HepG2 (cell line): ENCODE data around the gene SYNE2. TPM values are rescaled to one million over a fixed set of nuclear protein-coding genes. Genes with fewer than 3 reads are reported as not detected.

ENCODE experiments used
- ATAC-seq: fragments of 200-7000 bp; cut with Tn5 transposase; 3 replicates; pipeline ENCODE4 v1.9.1; 2020; ENCODE audit warnings: mild to moderate bottlenecking, moderate library complexity
- BruUV-seq: library from RNA; stranded (reverse); fragments of 400-500 nt; replicated peaks from 2 replicates; lab custom pipeline; 2021; lab: Mats Ljungman, UMichigan
- CTCF ChIA-PET: fragments of 300-600 bp; formaldehyde crosslinking; extraction: SDS; loops from one replicate; lab custom pipeline; 2021; ENCODE audit warnings: low total read pairs, inconsistent platforms, low intra/inter-chr PET ratio; lab: Yijun Ruan, JAX
- POLR2A ChIA-PET: fragments of 350-600 bp; sonication (Branson Sonifier 250); formaldehyde crosslinking; loops from one replicate; lab custom pipeline; 2020; ENCODE audit warnings: antibody characterized with exemption, inconsistent platforms; lab: Yijun Ruan, JAX
- DNase-seq: peaks from one replicate; pipeline ENCODE4 v3.0.0-alpha.2; 2015; ENCODE audit warnings: low spot score
- FAIRE-seq: peaks from 3 replicates; lab custom pipeline; 2011; peaks lifted over from hg19 to GRCh38; lab: Jason Lieb, UNC
- H2AFZ ChIP-seq: one replicate; pipeline ENCODE4 v1.6.1; 2011; ENCODE audit warnings: low read length, inconsistent platforms
- H3K27ac ChIP-seq: fragments of 300-600 bp; 3 replicates; pipeline ENCODE4 v1.8.0; 2011; ENCODE audit warnings: mixed run types, mild to moderate bottlenecking, mixed read lengths, low read length, inconsistent platforms; ENCODE audit not compliant: insufficient read depth; ENCODE audit errors: extremely low read length
- H3K27me3 ChIP-seq, 2 experiments: fragments of 200-600 bp in 1 of 2; 2 replicates in 1 of 2; 3 replicates in 1 of 2; pipeline versions ENCODE4 v1.6.0 to v1.8.0; 2011; ENCODE audit warnings: low read length in 2 of 2, mild to moderate bottlenecking in 2 of 2, moderate library complexity in 2 of 2, inconsistent platforms in 1 of 2; ENCODE audit not compliant: insufficient read depth in 2 of 2, control insufficient read depth in 1 of 2
- H3K36me3 ChIP-seq, 2 experiments: fragments of 200-600 bp in 1 of 2; replicated peaks in 1 of 2; 2 replicates in 1 of 2; 3 replicates in 1 of 2; pipeline versions ENCODE4 v1.5.1 to v1.8.0; 2011; ENCODE audit warnings: low read length in 2 of 2, inconsistent platforms in 1 of 2; ENCODE audit not compliant: insufficient read depth in 2 of 2, control insufficient read depth in 1 of 2
- H3K4me1 ChIP-seq: 2 replicates; pipeline ENCODE4 v1.5.1; 2012; ENCODE audit warnings: low read length, inconsistent platforms; ENCODE audit not compliant: insufficient read depth
- H3K4me2 ChIP-seq: 2 replicates; pipeline ENCODE4 v1.6.0; 2011; ENCODE audit warnings: low read depth, low read length, inconsistent platforms
- H3K4me3 ChIP-seq, 3 experiments: fragments of 200-600 bp in 1 of 3; sonication (generic), shearing (Covaris generic) in 1 of 3; replicated peaks in 1 of 3; 2 replicates each; pipeline ENCODE4 v1.5.1; 2011 to 2016; ENCODE audit warnings: low read length in 3 of 3, inconsistent platforms in 2 of 3, low read depth in 2 of 3, mild to moderate bottlenecking in 2 of 3, control low read depth in 1 of 3, mixed read lengths in 1 of 3; ENCODE audit not compliant: insufficient read depth in 1 of 3
- H3K79me2 ChIP-seq: one replicate; pipeline ENCODE4 v1.6.1; 2011; ENCODE audit warnings: low read length, inconsistent platforms; ENCODE audit not compliant: insufficient read depth
- H3K9ac ChIP-seq: 2 replicates; pipeline ENCODE4 v1.6.0; 2011; ENCODE audit warnings: mild to moderate bottlenecking, low read depth, low read length, inconsistent platforms; ENCODE audit not compliant: insufficient read depth
- H3K9me3 ChIP-seq: 2 replicates; pipeline ENCODE4 v1.5.1; 2012; ENCODE audit warnings: mild to moderate bottlenecking, low read length
- H4K20me1 ChIP-seq: 2 replicates; pipeline ENCODE4 v1.6.0; 2011; ENCODE audit warnings: inconsistent platforms, mild to moderate bottlenecking, low read length, moderate library complexity; ENCODE audit not compliant: insufficient read depth
- GMEB1 ChIP-seq: sonication (generic); formaldehyde crosslinking; IDR thresholded peaks from 2 replicates; pipeline ENCODE4 v1.5.1; 2020; ENCODE audit warnings: missing genetic modification reagents, mild to moderate bottlenecking, borderline replicate concordance
- PREB ChIP-seq: sonication (generic); formaldehyde crosslinking; IDR thresholded peaks from 2 replicates; pipeline ENCODE4 v1.4.0; 2020; ENCODE audit warnings: missing genetic modification reagents
- ZNF629 ChIP-seq: sonication (generic); formaldehyde crosslinking; conservative IDR thresholded peaks from 2 replicates; pipeline ENCODE4 v1.5.0; 2020; ENCODE audit warnings: missing genetic modification reagents
- ZNF770 ChIP-seq: sonication (generic); formaldehyde crosslinking; IDR thresholded peaks from 2 replicates; pipeline ENCODE4 v1.5.0; 2020; ENCODE audit warnings: mild to moderate bottlenecking, missing genetic modification reagents
- WGBS: methylation state at CpG from one replicate; pipeline ENCODE4 v1.1.6; 2017; ENCODE audit warnings: low lambda C conversion rate; 5-methylcytosine and 5-hydroxymethylcytosine counted together
- in situ Hi-C: cut with HindIII; loops from 2 replicates; pipeline ENCODE4 v1.10.0; 2017; ENCODE audit warnings: low pct_unique_long_range_greater_than_20kb; ENCODE audit not compliant: extremely low pct_ligation_motif_present
- intact Hi-C: fragments of 100-400 bp; cut with micrococcal nuclease; formaldehyde crosslinking; loops from one replicate; pipeline ENCODE4 v1.10.0; 2022; ENCODE audit not compliant: unreplicated experiment
- polyA plus RNA-seq, 8 experiments: library from polyadenylated mRNA; depleted of rRNA in 3 of 8; stranded (reverse) in 7 of 8; unstranded in 1 of 8; fragments of >200 nt; fragmentation: Illumina TruSeq in 4 of 8; extraction: Trizol in 4 of 8; gene quantifications; 2 replicates each; pipeline versions ENCODE4 v1.2.1 to v1.2.3, GENCODE V29; 2011 to 2016; ENCODE audit warnings: low read depth in 4 of 8, missing spikeins in 1 of 8, mixed read lengths in 1 of 8; ENCODE audit not compliant: insufficient read depth in 1 of 8
- total RNA-seq, 5 experiments: library from RNA; depleted of rRNA; stranded (reverse); fragments of >200 nt; fragmentation: Illumina TruSeq; extraction: Trizol; gene quantifications; 2 replicates each; pipeline ENCODE4 v1.2.3, GENCODE V29; 2016; ENCODE audit warnings: low read depth in 1 of 5

Gene SYNE2
- total and polyA plus RNA-seq, 2 of the 13 experiments (the other 11 are each of a cell fraction or from before 2014, with no cell fraction given), result 6.2 to 13.3 TPM

GRCh38 chr14:64190974-64191502, 338.2 kb downstream of the SYNE2 start:
- DNase-seq, result no peak
- no peaks in the 10 kb centered on the region for H3K27me3 ChIP-seq
- intact Hi-C loops, result no loop called here
- no peaks in the 10 kb centered on the region for H3K36me3 ChIP-seq
- CTCF ChIA-PET, result no interaction called here
- POLR2A ChIA-PET, result no interaction called here
- no peaks in the 10 kb centered on the region for H3K79me2 ChIP-seq
- no peak for TF ChIP-seq PREB (CRISPR knock-in tag)
- TF ChIP-seq GMEB1 (CRISPR knock-in tag), result no peak
- TF ChIP-seq, all 625 proteins: peak for 0
- FAIRE-seq, result no peak
- H3K9ac ChIP-seq, result no peak overlapping the region
- H3K4me1 ChIP-seq, result peaks cover 13% of the 10 kb centered on the region
- H4K20me1 ChIP-seq, result no peaks in the 10 kb centered on the region
- no peak for ATAC-seq
- no peaks in the 10 kb centered on the region for H3K9me3 ChIP-seq
- no peak overlapping the region for H3K4me2 ChIP-seq
- no TSS peak for BruUV-seq
- in situ Hi-C loops, result no loop called here
- 94% methylated on average over 3 of the region's 3 CpGs for WGBS
- H3K27ac ChIP-seq, result no peak overlapping the region
- no peak overlapping the region for H2AFZ ChIP-seq
- H3K4me3 ChIP-seq, result no peak overlapping the region

GRCh38 chr14:64191756-64192155, 339.0 kb downstream of the SYNE2 start:
- H3K27ac ChIP-seq, result no peak overlapping the region
- ATAC-seq (no peak), DNase-seq (no peak), FAIRE-seq (no peak)
- peak; percentile 76 for TF ChIP-seq ZNF629 (CRISPR knock-in tag)
- TF ChIP-seq ZNF770 (CRISPR knock-in tag), result no peak
- no peaks in the 10 kb centered on the region for H3K36me3 ChIP-seq
- in situ Hi-C loops, result no loop called here
- WGBS, result 78% methylated on average over 2 of the region's 2 CpGs
- H3K27me3 ChIP-seq, result no peaks in the 10 kb centered on the region
- H3K4me3 ChIP-seq, result no peak overlapping the region
- ChIA-PET CTCF (no interaction called here), POLR2A (no interaction called here)
- H3K79me2 ChIP-seq, result no peaks in the 10 kb centered on the region
- no peak overlapping the region for H3K9ac ChIP-seq
- no peak overlapping the region for H3K4me2 ChIP-seq
- H2AFZ ChIP-seq, result no peak overlapping the region
- no peaks in the 10 kb centered on the region for H4K20me1 ChIP-seq
- BruUV-seq, result no TSS peak
- H3K9me3 ChIP-seq, result no peaks in the 10 kb centered on the region
- peaks cover 13% of the 10 kb centered on the region for H3K4me1 ChIP-seq
- intact Hi-C loops, result no loop called here
